WTC11 (cell line): ENCODE results near the gene HINT3. TPM values are rescaled to one million over a fixed set of nuclear protein-coding genes. Genes with fewer than 3 reads are reported as not detected.
"Not testable (repeated sequence)": the region's sequence is repeated elsewhere in the genome, so short reads cannot be mapped to it uniquely, and the experiment has no call there.

Source experiments
- ATAC-seq: fragments of 200-7000 bp; cut with Tn5 transposase; 2 replicates; pipeline ENCODE4 v1.10.0; 2021; ENCODE audit warnings: mild to moderate bottlenecking, moderate library complexity
- CTCF ChIA-PET: fragments of 300-600 bp; sonication (Branson Sonifier 250); formaldehyde crosslinking; loops from one replicate; lab custom pipeline; 2021; ENCODE audit warnings: antibody characterized with exemption; lab: Charles Lee
- POLR2A ChIA-PET: fragments of 350-600 bp; sonication (Branson Sonifier 250); formaldehyde crosslinking; loops from one replicate; lab custom pipeline; 2021; ENCODE audit warnings: antibody characterized with exemption; lab: Charles Lee
- DNase-seq: peaks from one replicate; pipeline ENCODE4 v3.0.0; 2021; ENCODE audit warnings: low spot score
- H3K27ac Mint-ChIP-seq: 2 replicates; pipeline ENCODE4 v1.8.0; 2021; ENCODE audit warnings: mixed read lengths
- H3K27me3 Mint-ChIP-seq: 2 replicates; pipeline ENCODE4 v1.8.0; 2021; ENCODE audit warnings: low read depth, mild to moderate bottlenecking, moderate library complexity, mixed read lengths
- H3K36me3 Mint-ChIP-seq: 2 replicates; pipeline ENCODE4 v1.8.0; 2021; ENCODE audit warnings: mixed read lengths
- H3K4me1 Mint-ChIP-seq: 2 replicates; pipeline ENCODE4 v1.8.0; 2022; ENCODE audit warnings: mixed read lengths
- H3K4me3 Mint-ChIP-seq: 2 replicates; pipeline ENCODE4 v1.8.0; 2021; ENCODE audit warnings: mild to moderate bottlenecking, moderate library complexity, mixed read lengths
- H3K9me3 Mint-ChIP-seq: 2 replicates; pipeline ENCODE4 v1.8.0; 2021; ENCODE audit warnings: mixed read lengths
- CREM ChIP-seq: sonication (generic); formaldehyde crosslinking; IDR thresholded peaks from 2 replicates; pipeline ENCODE4 v1.8.1; 2022; ENCODE audit warnings: mild to moderate bottlenecking, missing genetic modification reagents, moderate library complexity
- ELF4 ChIP-seq: sonication (generic); formaldehyde crosslinking; IDR thresholded peaks from 2 replicates; pipeline ENCODE4 v1.8.1; 2022; ENCODE audit warnings: low read depth, mild to moderate bottlenecking, moderate library complexity, missing genetic modification reagents
- HMGA2 ChIP-seq: fragments of 250-450 bp; sonication (Bioruptor Pico); IDR thresholded peaks from 2 replicates; pipeline ENCODE4 v1.4.0; 2021; ENCODE audit warnings: mild to moderate bottlenecking, moderate library complexity
- IRF2 ChIP-seq: sonication (generic); formaldehyde crosslinking; IDR thresholded peaks from 2 replicates; pipeline ENCODE4 v1.8.0; 2022; ENCODE audit warnings: low read depth, missing genetic modification reagents, borderline replicate concordance
- JAZF1 ChIP-seq: fragments of 250-450 bp; sonication (Bioruptor Pico); IDR thresholded peaks from 2 replicates; pipeline ENCODE4 v1.9.0; 2021; ENCODE audit warnings: moderate library complexity, mild to moderate bottlenecking, inconsistent platforms
- NFE2L1 ChIP-seq: sonication (generic); formaldehyde crosslinking; IDR thresholded peaks from 2 replicates; pipeline ENCODE4 v1.8.1; 2023; ENCODE audit warnings: missing genetic modification reagents
- NFYB ChIP-seq: sonication (generic); formaldehyde crosslinking; conservative IDR thresholded peaks from 2 replicates; pipeline ENCODE4 v1.8.0; 2022; ENCODE audit warnings: low read depth, missing genetic modification reagents
- NR2C2 ChIP-seq: sonication (generic); formaldehyde crosslinking; IDR thresholded peaks from 2 replicates; pipeline ENCODE4 v1.8.0; 2022; ENCODE audit warnings: mild to moderate bottlenecking, missing genetic modification reagents
- PRRX2 ChIP-seq: fragments of 250-450 bp; sonication (Bioruptor Pico); IDR thresholded peaks from 2 replicates; pipeline ENCODE4 v1.8.0; 2021; ENCODE audit warnings: mild to moderate bottlenecking
- SMAD3 ChIP-seq: sonication (generic); formaldehyde crosslinking; IDR thresholded peaks from 2 replicates; pipeline ENCODE4 v1.8.0; 2022; ENCODE audit warnings: missing genetic modification reagents, mild to moderate bottlenecking, borderline replicate concordance
- TEAD1 ChIP-seq: sonication (generic); formaldehyde crosslinking; IDR thresholded peaks from 2 replicates; pipeline ENCODE4 v1.8.0; 2022; ENCODE audit warnings: mild to moderate bottlenecking, missing genetic modification reagents
- ZNF317 ChIP-seq: sonication (generic); formaldehyde crosslinking; IDR thresholded peaks from 2 replicates; pipeline ENCODE4 v1.8.1; 2023; ENCODE audit warnings: low read depth, mild to moderate bottlenecking, moderate library complexity, missing genetic modification reagents, borderline replicate concordance
- total RNA-seq: library from RNA; stranded (reverse); gene quantifications from 3 replicates; pipeline ENCODE4 v1.2.3, GENCODE V29; 2021
- TF ChIP-seq, protein P1 (sequence below): sonication (generic); formaldehyde crosslinking; IDR thresholded peaks from 2 replicates; pipeline ENCODE4 v1.8.0; 2023; ENCODE audit warnings: missing genetic modification reagents
- TF ChIP-seq, protein P2 (sequence below): fragments of 250-450 bp; sonication (Bioruptor Pico); IDR thresholded peaks from 2 replicates; pipeline ENCODE4 v2.1.2; 2022; ENCODE audit warnings: mild to moderate bottlenecking, moderate library complexity
- TF ChIP-seq, protein P3 (sequence below): sonication (generic); formaldehyde crosslinking; IDR thresholded peaks from 2 replicates; pipeline ENCODE4 v1.8.1; 2023; ENCODE audit warnings: mild to moderate bottlenecking, moderate library complexity, missing genetic modification reagents
- TF ChIP-seq, protein P4 (sequence below): sonication (generic); formaldehyde crosslinking; IDR thresholded peaks from 2 replicates; pipeline ENCODE4 v1.8.0; 2023; ENCODE audit warnings: missing genetic modification reagents, mild to moderate bottlenecking, borderline replicate concordance
- TF ChIP-seq, protein P5 (sequence below): fragments of 250-450 bp; sonication (Bioruptor Pico); IDR thresholded peaks from 2 replicates; pipeline ENCODE4 v1.8.0; 2021; ENCODE audit warnings: mild to moderate bottlenecking

The HINT3 gene
- total RNA-seq, 1 experiment from 2014 or later: 9.4 TPM

DNA sequence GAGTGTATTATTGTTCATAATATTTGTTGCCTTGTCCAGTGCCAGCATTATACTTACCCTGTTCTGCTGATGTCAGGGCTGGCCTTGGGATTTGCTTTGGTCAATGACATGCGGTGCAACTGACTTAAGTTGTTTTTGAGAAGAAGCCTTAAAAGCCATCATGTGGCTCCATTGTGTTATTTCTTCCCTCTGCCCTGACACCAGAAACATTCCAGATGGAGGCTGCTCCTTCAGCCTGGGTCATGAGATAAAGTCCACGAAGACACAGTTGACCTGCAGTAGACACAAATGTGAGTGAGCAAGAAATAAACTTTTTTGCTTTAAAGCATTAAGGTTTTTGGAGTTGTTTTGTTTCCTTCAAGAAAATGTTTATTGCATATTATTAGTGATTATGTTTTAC lies 7.5 kb upstream of the HINT3 start (continued):
- TF ChIP-seq, protein P1, sequence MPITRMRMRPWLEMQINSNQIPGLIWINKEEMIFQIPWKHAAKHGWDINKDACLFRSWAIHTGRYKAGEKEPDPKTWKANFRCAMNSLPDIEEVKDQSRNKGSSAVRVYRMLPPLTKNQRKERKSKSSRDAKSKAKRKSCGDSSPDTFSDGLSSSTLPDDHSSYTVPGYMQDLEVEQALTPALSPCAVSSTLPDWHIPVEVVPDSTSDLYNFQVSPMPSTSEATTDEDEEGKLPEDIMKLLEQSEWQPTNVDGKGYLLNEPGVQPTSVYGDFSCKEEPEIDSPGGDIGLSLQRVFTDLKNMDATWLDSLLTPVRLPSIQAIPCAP (CRISPR knock-in tag): no peak
- TF ChIP-seq IRF2 (CRISPR knock-in tag) (no peak), NFYB (CRISPR knock-in tag) (no peak), CREM (no peak)
- TF ChIP-seq, protein P2, sequence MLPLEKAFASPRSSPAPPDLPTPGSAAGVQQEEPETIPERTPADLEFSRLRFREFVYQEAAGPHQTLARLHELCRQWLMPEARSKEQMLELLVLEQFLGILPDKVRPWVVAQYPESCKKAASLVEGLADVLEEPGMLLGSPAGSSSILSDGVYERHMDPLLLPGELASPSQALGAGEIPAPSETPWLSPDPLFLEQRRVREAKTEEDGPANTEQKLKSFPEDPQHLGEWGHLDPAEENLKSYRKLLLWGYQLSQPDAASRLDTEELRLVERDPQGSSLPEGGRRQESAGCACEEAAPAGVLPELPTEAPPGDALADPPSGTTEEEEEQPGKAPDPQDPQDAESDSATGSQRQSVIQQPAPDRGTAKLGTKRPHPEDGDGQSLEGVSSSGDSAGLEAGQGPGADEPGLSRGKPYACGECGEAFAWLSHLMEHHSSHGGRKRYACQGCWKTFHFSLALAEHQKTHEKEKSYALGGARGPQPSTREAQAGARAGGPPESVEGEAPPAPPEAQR (CRISPR knock-in tag): no peak
- TF ChIP-seq, protein P3, sequence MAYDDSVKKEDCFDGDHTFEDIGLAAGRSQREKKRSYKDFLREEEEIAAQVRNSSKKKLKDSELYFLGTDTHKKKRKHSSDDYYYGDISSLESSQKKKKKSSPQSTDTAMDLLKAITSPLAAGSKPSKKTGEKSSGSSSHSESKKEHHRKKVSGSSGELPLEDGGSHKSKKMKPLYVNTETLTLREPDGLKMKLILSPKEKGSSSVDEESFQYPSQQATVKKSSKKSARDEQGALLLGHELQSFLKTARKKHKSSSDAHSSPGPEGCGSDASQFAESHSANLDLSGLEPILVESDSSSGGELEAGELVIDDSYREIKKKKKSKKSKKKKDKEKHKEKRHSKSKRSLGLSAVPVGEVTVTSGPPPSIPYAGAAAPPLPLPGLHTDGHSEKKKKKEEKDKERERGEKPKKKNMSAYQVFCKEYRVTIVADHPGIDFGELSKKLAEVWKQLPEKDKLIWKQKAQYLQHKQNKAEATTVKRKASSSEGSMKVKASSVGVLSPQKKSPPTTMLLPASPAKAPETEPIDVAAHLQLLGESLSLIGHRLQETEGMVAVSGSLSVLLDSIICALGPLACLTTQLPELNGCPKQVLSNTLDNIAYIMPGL (CRISPR knock-in tag): no peak

DNA sequence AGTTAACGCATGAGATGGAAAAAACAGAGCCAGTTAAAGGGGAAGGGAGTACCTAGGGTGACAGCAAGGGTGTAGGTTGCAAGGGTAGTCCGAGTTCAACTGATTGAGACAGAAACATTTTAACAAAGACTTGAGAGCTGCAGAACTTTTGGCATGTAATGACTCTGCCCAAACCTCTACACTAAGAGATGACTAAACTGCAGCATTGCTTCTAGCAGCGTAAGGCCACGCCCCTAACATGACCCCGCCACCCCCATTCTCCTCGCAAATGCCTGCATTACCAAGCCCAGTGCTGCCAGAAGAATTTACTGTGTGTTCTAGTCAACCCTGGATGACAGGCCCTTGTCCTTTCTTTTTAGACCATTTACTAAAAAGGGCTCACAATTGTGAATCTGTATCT lies 6.3 kb upstream of the HINT3 start:
- no peaks in the 10 kb centered on the region; the same call in 1 of the 2 replicates for H3K27me3 Mint-ChIP-seq

DNA sequence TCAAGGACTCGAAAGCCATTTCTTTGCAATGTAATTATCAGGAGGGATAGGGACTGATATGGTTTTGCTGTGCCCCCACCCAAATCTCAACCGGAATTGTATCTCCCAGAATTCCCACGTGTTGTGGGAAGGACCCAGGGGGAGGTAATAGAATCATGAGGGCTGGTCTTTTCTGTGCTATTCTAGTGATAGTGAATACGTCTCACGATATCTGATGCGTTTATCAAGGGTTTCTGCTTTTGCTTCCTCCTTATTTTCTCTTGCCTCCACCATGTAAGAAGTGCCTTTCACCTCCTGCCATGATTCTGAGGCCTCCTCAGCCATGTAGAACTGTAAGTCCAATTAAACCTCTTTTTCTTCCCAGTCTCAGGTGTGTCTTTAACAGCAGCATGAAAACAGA lies 5.9 kb upstream of the HINT3 start:
- H3K9me3 Mint-ChIP-seq, H3K27me3 Mint-ChIP-seq, POLR2A ChIA-PET, DNase-seq, ATAC-seq, H3K4me1 Mint-ChIP-seq, H3K27ac Mint-ChIP-seq, H3K4me3 Mint-ChIP-seq, H3K36me3 Mint-ChIP-seq: not testable (repeated sequence)
- CTCF ChIA-PET: interaction anchor here (1.0 to 3.8 kb wide), 3 partner anchors 62 to 170 kb away, joined by 3 to 46 read pairs (median 8); partner anchors contain the start of gene NCOA7

More for the DNA sequence above, 6.3 kb upstream of the HINT3 start:
- TF ChIP-seq ZNF317 (CRISPR knock-in tag) (no peak), TEAD1 (CRISPR knock-in tag) (no peak), JAZF1 (CRISPR knock-in tag) (no peak), NFE2L1 (CRISPR knock-in tag) (no peak), HMGA2 (no peak), SMAD3 (no peak), NR2C2 (CRISPR knock-in tag) (no peak), PRRX2 (CRISPR knock-in tag) (no peak), ELF4 (CRISPR knock-in tag) (no peak)
- TF ChIP-seq, protein P4, sequence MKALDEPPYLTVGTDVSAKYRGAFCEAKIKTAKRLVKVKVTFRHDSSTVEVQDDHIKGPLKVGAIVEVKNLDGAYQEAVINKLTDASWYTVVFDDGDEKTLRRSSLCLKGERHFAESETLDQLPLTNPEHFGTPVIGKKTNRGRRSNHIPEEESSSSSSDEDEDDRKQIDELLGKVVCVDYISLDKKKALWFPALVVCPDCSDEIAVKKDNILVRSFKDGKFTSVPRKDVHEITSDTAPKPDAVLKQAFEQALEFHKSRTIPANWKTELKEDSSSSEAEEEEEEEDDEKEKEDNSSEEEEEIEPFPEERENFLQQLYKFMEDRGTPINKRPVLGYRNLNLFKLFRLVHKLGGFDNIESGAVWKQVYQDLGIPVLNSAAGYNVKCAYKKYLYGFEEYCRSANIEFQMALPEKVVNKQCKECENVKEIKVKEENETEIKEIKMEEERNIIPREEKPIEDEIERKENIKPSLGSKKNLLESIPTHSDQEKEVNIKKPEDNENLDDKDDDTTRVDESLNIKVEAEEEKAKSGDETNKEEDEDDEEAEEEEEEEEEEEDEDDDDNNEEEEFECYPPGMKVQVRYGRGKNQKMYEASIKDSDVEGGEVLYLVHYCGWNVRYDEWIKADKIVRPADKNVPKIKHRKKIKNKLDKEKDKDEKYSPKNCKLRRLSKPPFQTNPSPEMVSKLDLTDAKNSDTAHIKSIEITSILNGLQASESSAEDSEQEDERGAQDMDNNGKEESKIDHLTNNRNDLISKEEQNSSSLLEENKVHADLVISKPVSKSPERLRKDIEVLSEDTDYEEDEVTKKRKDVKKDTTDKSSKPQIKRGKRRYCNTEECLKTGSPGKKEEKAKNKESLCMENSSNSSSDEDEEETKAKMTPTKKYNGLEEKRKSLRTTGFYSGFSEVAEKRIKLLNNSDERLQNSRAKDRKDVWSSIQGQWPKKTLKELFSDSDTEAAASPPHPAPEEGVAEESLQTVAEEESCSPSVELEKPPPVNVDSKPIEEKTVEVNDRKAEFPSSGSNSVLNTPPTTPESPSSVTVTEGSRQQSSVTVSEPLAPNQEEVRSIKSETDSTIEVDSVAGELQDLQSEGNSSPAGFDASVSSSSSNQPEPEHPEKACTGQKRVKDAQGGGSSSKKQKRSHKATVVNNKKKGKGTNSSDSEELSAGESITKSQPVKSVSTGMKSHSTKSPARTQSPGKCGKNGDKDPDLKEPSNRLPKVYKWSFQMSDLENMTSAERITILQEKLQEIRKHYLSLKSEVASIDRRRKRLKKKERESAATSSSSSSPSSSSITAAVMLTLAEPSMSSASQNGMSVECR (CRISPR knock-in tag): no peak
- TF ChIP-seq, protein P5, sequence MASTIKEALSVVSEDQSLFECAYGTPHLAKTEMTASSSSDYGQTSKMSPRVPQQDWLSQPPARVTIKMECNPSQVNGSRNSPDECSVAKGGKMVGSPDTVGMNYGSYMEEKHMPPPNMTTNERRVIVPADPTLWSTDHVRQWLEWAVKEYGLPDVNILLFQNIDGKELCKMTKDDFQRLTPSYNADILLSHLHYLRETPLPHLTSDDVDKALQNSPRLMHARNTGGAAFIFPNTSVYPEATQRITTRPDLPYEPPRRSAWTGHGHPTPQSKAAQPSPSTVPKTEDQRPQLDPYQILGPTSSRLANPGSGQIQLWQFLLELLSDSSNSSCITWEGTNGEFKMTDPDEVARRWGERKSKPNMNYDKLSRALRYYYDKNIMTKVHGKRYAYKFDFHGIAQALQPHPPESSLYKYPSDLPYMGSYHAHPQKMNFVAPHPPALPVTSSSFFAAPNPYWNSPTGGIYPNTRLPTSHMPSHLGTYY (CRISPR knock-in tag): no peak
- Mint-ChIP-seq H3K36me3 (peaks cover 4% of the 10 kb centered on the region; the same call in 1 of the 2 replicates), H3K9me3 (peaks cover 9% of the 10 kb centered on the region), H3K4me3 (no peak overlapping the region), H3K4me1 (peaks cover 3% of the 10 kb centered on the region; the same call in 1 of the 2 replicates), H3K27ac (no peak overlapping the region)
- CTCF ChIA-PET: no interaction called here
- POLR2A ChIA-PET: no interaction called here
- peak; percentile 59 for ATAC-seq
- DNase-seq: peak; percentile 47
